K562 (cell line): ENCODE results near the gene TMEM237. TPM values are rescaled to one million over a fixed set of nuclear protein-coding genes. Genes with fewer than 3 reads are reported as not detected.
A peak's percentile ranks its signal among the peaks of the same experiment; 100 is the strongest.

Source experiments
- ARHGAP35 ChIP-seq: fragments of 450-650 bp; IDR thresholded peaks from 2 replicates; pipeline ENCODE4 v1.6.1; 2018; ENCODE audit not compliant: partially characterized antibody
- CHD7 ChIP-seq: fragments of 200-600 bp; sonication (generic); IDR thresholded peaks from one replicate; pipeline ENCODE4 v1.6.1; 2012; ENCODE audit warnings: mild to moderate bottlenecking, low read depth, low read length, inconsistent platforms
- E2F6 ChIP-seq, 2 experiments: IDR thresholded peaks; 2 replicates each; pipeline ENCODE4 v1.6.1; 2011; ENCODE audit warnings: borderline replicate concordance in 1 of 2, control low read depth in 1 of 2, low read depth in 1 of 2, low read length in 1 of 2, mild to moderate bottlenecking in 1 of 2, mixed read lengths in 1 of 2, moderate library complexity in 1 of 2; ENCODE audit not compliant: insufficient read depth in 1 of 2, insufficient read length in 1 of 2, poor library complexity in 1 of 2, severe bottlenecking in 1 of 2; ENCODE audit errors: extremely low read depth in 1 of 2
- JUN ChIP-seq, 2 experiments: sonication (generic) in 1 of 2; formaldehyde crosslinking in 1 of 2; IDR thresholded peaks; 2 replicates each; pipeline versions ENCODE4 v1.6.1 to v1.8.0; 2012 to 2022; ENCODE audit warnings: borderline replicate concordance in 2 of 2, mild to moderate bottlenecking in 2 of 2, improper control_type of control experiment in 1 of 2, low read depth in 1 of 2, low read length in 1 of 2, missing genetic modification reagents in 1 of 2
- PURB ChIP-seq: sonication (generic); formaldehyde crosslinking; IDR thresholded peaks from 2 replicates; pipeline ENCODE4 v1.9.0; 2021; ENCODE audit warnings: low read depth, mild to moderate bottlenecking, missing genetic modification reagents
- RFX1 ChIP-seq: fragments of 450-650 bp; IDR thresholded peaks from 2 replicates; pipeline ENCODE4 v1.6.1; 2016; ENCODE audit warnings: mild to moderate bottlenecking, moderate library complexity
- ZNF280A ChIP-seq: fragments of 450-650 bp; IDR thresholded peaks from 2 replicates; pipeline ENCODE4 v1.6.1; 2018; ENCODE audit warnings: mild to moderate bottlenecking, low read depth; ENCODE audit not compliant: partially characterized antibody
- ZNF347 ChIP-seq: fragments of 450-650 bp; formaldehyde crosslinking; IDR thresholded peaks from 2 replicates; pipeline ENCODE4 v1.4.0; 2020; ENCODE audit warnings: low read depth, mild to moderate bottlenecking, moderate library complexity
- ZSCAN29 ChIP-seq: fragments of 450-650 bp; IDR thresholded peaks from 2 replicates; pipeline ENCODE4 v1.6.1; 2017
- polyA plus RNA-seq, 8 experiments: library from polyadenylated mRNA; depleted of rRNA in 4 of 8; stranded (reverse) in 5 of 8; unstranded in 3 of 8; fragments of >200 nt; fragmentation: Nextera tagmentation in 2 of 8; fragmentation: Illumina TruSeq in 1 of 8; extraction: Ambion mirVana in 2 of 8; extraction: Trizol in 1 of 8; gene quantifications; 2 replicates each; pipeline versions ENCODE4 v1.2.1 to v1.2.3, GENCODE V29; 2011 to 2014; ENCODE audit warnings: inconsistent platforms in 1 of 8, missing spikeins in 1 of 8
- total RNA-seq, 7 experiments: library from RNA; depleted of rRNA in 6 of 7; stranded (reverse); fragments of >200 nt in 6 of 7; fragmentation: Illumina TruSeq in 2 of 7; extraction: Trizol in 2 of 7; gene quantifications; 2 replicates each; pipeline versions ENCODE4 v1.2.1 to v1.2.3, GENCODE V29; 2011 to 2021; ENCODE audit warnings: low replicate concordance in 1 of 7
- TF ChIP-seq, protein P1 (sequence below): fragments of 250-450 bp; sonication (Bioruptor Pico); IDR thresholded peaks from 2 replicates; pipeline ENCODE4 v1.8.0; 2022; ENCODE audit warnings: inconsistent platforms, mild to moderate bottlenecking, moderate library complexity, borderline replicate concordance

Gene TMEM237
- total and polyA plus RNA-seq, 9 of the 15 experiments (the other 6 are each of a cell fraction or from before 2014, with no cell fraction given), result 6.2 to 25.6 (median 17.9) TPM

GRCh38 chr2:201642579-201643215 lies 606 bp downstream of the TMEM237 start (continued):
- TF ChIP-seq JUN (IDR thresholded peaks at IDR 0.05; ENCODE audit: borderline replicate concordance, low read depth, low read length), result 0 out of 2 replicates have a peak, but pooled peaks have one; percentile 20
- no peak for TF ChIP-seq JUN (CRISPR knock-in tag; IDR thresholded peaks at IDR 0.05; ENCODE audit: borderline replicate concordance)
- TF ChIP-seq CHD7, result no peak
- TF ChIP-seq ARHGAP35, result no peak
- no peak for TF ChIP-seq ZNF347
- TF ChIP-seq, protein P1, sequence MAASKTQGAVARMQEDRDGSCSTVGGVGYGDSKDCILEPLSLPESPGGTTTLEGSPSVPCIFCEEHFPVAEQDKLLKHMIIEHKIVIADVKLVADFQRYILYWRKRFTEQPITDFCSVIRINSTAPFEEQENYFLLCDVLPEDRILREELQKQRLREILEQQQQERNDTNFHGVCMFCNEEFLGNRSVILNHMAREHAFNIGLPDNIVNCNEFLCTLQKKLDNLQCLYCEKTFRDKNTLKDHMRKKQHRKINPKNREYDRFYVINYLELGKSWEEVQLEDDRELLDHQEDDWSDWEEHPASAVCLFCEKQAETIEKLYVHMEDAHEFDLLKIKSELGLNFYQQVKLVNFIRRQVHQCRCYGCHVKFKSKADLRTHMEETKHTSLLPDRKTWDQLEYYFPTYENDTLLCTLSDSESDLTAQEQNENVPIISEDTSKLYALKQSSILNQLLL (CRISPR knock-in tag), result no peak
- TF ChIP-seq RFX1, result peak; percentile 72
- no peak for TF ChIP-seq ZSCAN29
- peak; percentile 14 to 59 for TF ChIP-seq E2F6 (IDR thresholded peaks at IDR 0.05; ENCODE audit: borderline replicate concordance in 1 of 2, extremely low read depth in 1 of 2, insufficient read depth in 1 of 2, insufficient read length in 1 of 2, low read depth in 1 of 2, low read length in 1 of 2, poor library complexity in 1 of 2, severe bottlenecking in 1 of 2)
- no peak for TF ChIP-seq PURB
- no peak for TF ChIP-seq ZNF280A
